ENCODE measurements around the gene DGKQ.
"Not testable (repeated sequence)": the region's sequence is repeated elsewhere in the genome, so short reads cannot be mapped to it uniquely, and the experiment has no call there.

DGKQ gene

DNA sequence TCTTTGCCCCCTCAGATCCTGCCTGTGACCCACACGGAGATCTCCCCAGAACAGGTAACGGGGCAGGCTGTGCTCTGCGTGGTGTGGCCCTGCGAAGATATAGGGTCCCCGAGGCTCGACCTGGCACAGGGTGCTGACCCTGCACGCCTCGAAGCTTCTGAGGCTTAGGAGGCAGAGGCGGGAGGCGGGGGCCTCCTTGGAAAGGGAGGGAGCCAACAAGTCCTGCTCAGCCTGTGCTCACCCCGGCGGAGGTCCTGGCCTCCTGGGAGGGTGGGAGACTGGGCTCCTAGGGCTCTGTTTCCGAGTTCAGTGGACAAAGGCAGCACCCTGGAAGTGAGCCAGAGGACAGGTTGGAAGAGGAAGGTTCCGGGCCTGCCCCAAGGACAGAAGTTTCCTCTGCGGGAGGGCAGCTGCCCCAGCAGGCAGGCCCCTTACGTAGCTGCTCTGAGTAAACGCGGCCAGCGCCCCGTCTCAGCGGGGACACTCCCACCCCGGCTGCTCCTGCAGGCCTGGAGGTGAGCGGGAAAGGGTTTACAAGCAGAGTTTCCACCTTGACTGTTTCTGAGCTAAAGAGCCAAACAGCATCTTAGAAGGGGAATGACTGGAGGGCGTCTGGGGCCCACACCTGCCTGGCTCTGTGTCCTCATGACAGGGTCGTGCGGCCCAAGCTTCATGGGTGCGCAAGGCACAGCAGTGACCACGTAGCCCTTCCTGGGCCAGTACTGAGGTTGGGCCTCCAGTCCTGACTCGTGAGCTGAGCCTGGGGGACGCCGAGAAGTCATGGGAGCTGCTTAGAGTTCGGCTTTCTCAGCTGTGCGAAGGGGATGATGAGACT lies 25.1 kb downstream of the DGKQ start:
- FAIRE-seq (no peak), DNase-seq (ENCODE audit: insufficient read length, low spot score) (no peak)
- TF ChIP-seq POLR2AphosphoS5 (IDR thresholded peaks at IDR 0.05; ENCODE audit: low read depth, low read length) (no peak), TAF1 (IDR thresholded peaks at IDR 0.05; ENCODE audit: low read depth, low read length) (no peak), POLR2A (IDR thresholded peaks at IDR 0.05; ENCODE audit: low read depth, low read length) (no peak), SPI1 (IDR thresholded peaks at IDR 0.05; ENCODE audit: low read depth, low read length) (no peak), POU2F2 (IDR thresholded peaks at IDR 0.05; ENCODE audit: low read depth, low read length) (no peak), PAX5 (IDR thresholded peaks at IDR 0.05; ENCODE audit: insufficient read depth, low read length, severe bottlenecking) (no peak)

GRCh38 chr4:947491-947971 lies 25.8 kb downstream of the DGKQ start:
- FAIRE-seq (no peak), DNase-seq (ENCODE audit: insufficient read length, low spot score) (no peak)
- TF ChIP-seq POLR2AphosphoS5 (IDR thresholded peaks at IDR 0.05; ENCODE audit: low read depth, low read length) (no peak), TAF1 (IDR thresholded peaks at IDR 0.05; ENCODE audit: low read depth, low read length) (no peak), PAX5 (IDR thresholded peaks at IDR 0.05; ENCODE audit: insufficient read depth, low read length, severe bottlenecking) (no peak), POLR2A (IDR thresholded peaks at IDR 0.05; ENCODE audit: low read depth, low read length) (no peak), SPI1 (IDR thresholded peaks at IDR 0.05; ENCODE audit: low read depth, low read length) (no peak), POU2F2 (IDR thresholded peaks at IDR 0.05; ENCODE audit: low read depth, low read length) (no peak)

DNA sequence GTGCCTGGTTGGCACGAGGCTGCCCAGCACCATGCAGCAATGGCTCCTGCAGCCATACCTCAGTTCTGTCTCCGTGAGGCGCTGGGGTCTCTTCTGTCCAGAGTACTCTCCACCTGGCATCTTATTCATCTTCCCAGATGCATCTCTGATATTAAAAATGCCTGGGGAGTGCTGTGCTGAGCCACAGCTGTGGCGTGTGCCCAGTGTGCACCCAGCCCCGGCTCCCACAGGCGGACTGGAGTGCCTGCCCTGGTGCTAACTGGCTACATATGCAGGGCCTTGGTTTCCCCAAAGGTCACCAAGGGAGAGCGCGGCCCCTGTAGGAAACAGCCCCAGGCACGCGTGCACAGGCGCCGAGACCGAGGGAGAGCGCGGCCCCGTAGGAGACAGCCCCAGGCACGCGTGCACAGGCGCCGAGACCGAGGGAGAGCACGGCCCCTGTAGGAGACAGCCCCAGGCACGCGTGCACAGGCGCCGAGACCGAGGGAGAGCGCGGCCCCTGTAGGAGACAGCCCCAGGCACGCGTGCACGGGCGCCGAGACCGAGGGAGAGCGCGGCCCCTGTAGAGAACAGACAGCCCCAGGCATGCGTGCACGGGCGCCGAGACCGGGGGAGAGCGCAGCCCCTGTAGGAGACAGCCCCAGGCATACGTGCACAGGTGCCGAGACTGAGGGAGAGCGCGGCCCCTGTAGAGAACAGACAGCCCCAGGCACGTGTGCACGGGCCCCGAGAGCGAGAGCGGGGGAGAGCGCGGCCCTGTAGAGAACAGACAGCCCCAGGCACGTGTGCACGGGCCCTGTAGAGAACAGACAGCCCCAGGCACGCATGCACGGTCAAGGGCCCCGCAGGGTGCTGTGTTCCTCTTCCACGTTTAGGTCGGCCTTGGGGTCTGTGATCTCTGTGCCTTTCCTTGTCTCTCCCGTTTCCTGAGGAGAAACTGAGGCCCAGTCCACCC lies 26.6 kb downstream of the DGKQ start:
- DNase-seq (ENCODE audit: insufficient read length, low spot score), result peak; percentile 46
- FAIRE-seq, result no peak
- TF ChIP-seq POU2F2 (IDR thresholded peaks at IDR 0.05; ENCODE audit: low read depth, low read length), result no peak
- no peak for TF ChIP-seq SPI1 (IDR thresholded peaks at IDR 0.05; ENCODE audit: low read depth, low read length)
- TF ChIP-seq POLR2AphosphoS5 (IDR thresholded peaks at IDR 0.05; ENCODE audit: low read depth, low read length), result no peak
- no peak for TF ChIP-seq TAF1 (IDR thresholded peaks at IDR 0.05; ENCODE audit: low read depth, low read length)
- no peak for TF ChIP-seq PAX5 (IDR thresholded peaks at IDR 0.05; ENCODE audit: insufficient read depth, low read length, severe bottlenecking)
- no peak for TF ChIP-seq POLR2A (IDR thresholded peaks at IDR 0.05; ENCODE audit: low read depth, low read length)

DNA sequence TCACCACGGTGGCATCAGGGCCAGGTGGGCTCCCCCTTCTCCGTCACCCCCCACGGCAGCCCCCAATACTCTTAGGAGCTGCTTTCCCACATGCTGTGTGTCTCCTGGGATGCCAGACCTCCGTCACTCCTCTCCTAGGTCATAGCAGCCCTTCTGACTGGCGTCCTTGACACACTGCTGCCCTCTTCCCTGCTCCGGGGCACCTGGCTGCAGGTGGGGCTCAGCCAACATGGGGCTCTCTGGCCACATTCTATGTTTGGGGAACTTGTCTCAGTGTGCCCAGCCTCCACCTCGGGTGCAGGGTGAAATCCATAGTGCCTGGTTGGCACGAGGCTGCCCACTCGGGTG lies 27.3 kb downstream of the DGKQ start:
- TF ChIP-seq PAX5 (IDR thresholded peaks at IDR 0.05; ENCODE audit: insufficient read depth, low read length, severe bottlenecking) (no peak), POLR2A (IDR thresholded peaks at IDR 0.05; ENCODE audit: low read depth, low read length) (no peak), TAF1 (IDR thresholded peaks at IDR 0.05; ENCODE audit: low read depth, low read length) (no peak), POU2F2 (IDR thresholded peaks at IDR 0.05; ENCODE audit: low read depth, low read length) (no peak), SPI1 (IDR thresholded peaks at IDR 0.05; ENCODE audit: low read depth, low read length) (no peak), POLR2AphosphoS5 (IDR thresholded peaks at IDR 0.05; ENCODE audit: low read depth, low read length) (no peak)
- FAIRE-seq, result no peak
- no peak for DNase-seq (ENCODE audit: insufficient read length, low spot score)

GRCh38 chr4:945274-946102 lies 27.9 kb downstream of the DGKQ start:
- FAIRE-seq (no peak), DNase-seq (ENCODE audit: insufficient read length, low spot score) (no peak)
- TF ChIP-seq TAF1 (IDR thresholded peaks at IDR 0.05; ENCODE audit: low read depth, low read length), result no peak
- no peak for TF ChIP-seq POLR2A (IDR thresholded peaks at IDR 0.05; ENCODE audit: low read depth, low read length)
- TF ChIP-seq PAX5 (IDR thresholded peaks at IDR 0.05; ENCODE audit: insufficient read depth, low read length, severe bottlenecking), result no peak
- no peak for TF ChIP-seq POLR2AphosphoS5 (IDR thresholded peaks at IDR 0.05; ENCODE audit: low read depth, low read length)
- TF ChIP-seq SPI1 (IDR thresholded peaks at IDR 0.05; ENCODE audit: low read depth, low read length), result no peak

DNA sequence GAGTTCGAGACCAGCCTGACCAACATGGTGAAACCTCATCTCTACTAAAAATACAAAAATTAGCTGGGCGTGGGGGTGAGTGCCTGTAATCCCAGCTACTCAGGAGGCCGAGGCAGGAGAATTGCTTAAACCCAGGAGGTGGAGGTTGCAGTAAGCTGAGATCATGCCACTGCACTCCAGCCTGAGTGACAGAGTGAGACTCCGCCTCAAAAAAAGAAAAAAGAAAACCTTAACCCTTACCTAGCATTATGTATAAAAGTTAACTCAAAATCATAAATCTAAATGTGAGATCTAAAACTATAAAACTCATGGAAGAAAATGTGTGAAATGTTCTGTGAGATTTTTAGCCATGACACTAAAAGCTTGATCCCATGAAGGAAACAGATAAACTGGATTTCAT lies 33.9 kb downstream of the DGKQ start:
- not testable (repeated sequence) for DNase-seq (ENCODE audit: insufficient read length, low spot score); FAIRE-seq

DNA sequence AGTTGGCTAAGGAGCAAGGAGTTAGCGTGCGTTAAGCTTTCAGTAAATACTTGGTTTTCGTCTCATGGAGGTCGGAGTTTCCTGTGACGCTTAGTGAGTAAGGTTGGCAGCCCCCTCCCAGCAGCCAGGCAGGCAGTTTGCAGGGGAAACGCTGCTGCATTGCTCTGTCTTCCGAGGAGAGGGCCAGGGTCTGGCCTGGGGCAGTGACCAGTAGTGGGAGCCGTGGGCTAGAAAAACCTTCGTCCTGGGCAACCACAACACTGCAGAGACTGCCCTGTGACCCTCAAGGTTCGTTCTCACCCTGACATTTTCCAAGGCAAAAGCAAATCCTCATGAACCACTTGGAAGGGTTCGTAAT lies 40.7 kb downstream of the DGKQ start:
- DNase-seq (ENCODE audit: insufficient read length, low spot score) (no peak), FAIRE-seq (no peak)
- TF ChIP-seq SPI1 (IDR thresholded peaks at IDR 0.05; ENCODE audit: low read depth, low read length), result no peak
- no peak for TF ChIP-seq TAF1 (IDR thresholded peaks at IDR 0.05; ENCODE audit: low read depth, low read length)
- TF ChIP-seq POLR2AphosphoS5 (IDR thresholded peaks at IDR 0.05; ENCODE audit: low read depth, low read length), result no peak
- no peak for TF ChIP-seq POU2F2 (IDR thresholded peaks at IDR 0.05; ENCODE audit: low read depth, low read length)
- TF ChIP-seq POLR2A (IDR thresholded peaks at IDR 0.05; ENCODE audit: low read depth, low read length), result no peak
- TF ChIP-seq PAX5 (IDR thresholded peaks at IDR 0.05; ENCODE audit: insufficient read depth, low read length, severe bottlenecking), result no peak

- peak; percentile 97 for DNase-seq (ENCODE audit: insufficient read length, low spot score)
- FAIRE-seq, result peak; percentile 100
- TF ChIP-seq PAX5 (IDR thresholded peaks at IDR 0.05; ENCODE audit: insufficient read depth, low read length, severe bottlenecking) (no peak), SPI1 (IDR thresholded peaks at IDR 0.05; ENCODE audit: low read depth, low read length) (peak; percentile 66), POLR2AphosphoS5 (IDR thresholded peaks at IDR 0.05; ENCODE audit: low read depth, low read length) (peak; percentile 91), TAF1 (IDR thresholded peaks at IDR 0.05; ENCODE audit: low read depth, low read length) (peak; percentile 87), POLR2A (IDR thresholded peaks at IDR 0.05; ENCODE audit: low read depth, low read length) (peak; percentile 90), POU2F2 (IDR thresholded peaks at IDR 0.05; ENCODE audit: low read depth, low read length) (peak; percentile 61; the same call in 1 of the 2 replicates)
Measured at GRCh38 chr4:931960-932712, 41.2 kb downstream of the DGKQ start, which contains the start of the genes GAK and TMEM175. Gene GAK, minus strand, starts transcription at chr4:932316. Its CDS starts 129 bp downstream, at chr4:932187. Gene TMEM175, plus strand, starts transcription at chr4:932460. Its CDS starts 15,280 bp downstream, at chr4:947740.
